Parathyroid adenoma (tissue), 2 donors: ENCODE measurements around the gene HPS4.
"Not testable (repeated sequence)": the region's sequence is repeated elsewhere in the genome, so short reads cannot be mapped to it uniquely, and the experiment has no call there.

Experiments used
- H2AFZ ChIP-seq: fragments of 300-600 bp; sonication (generic); one replicate; pipeline ENCODE4 v1.7.0; 2017; ENCODE audit warnings: antibody characterized with exemption, mild to moderate bottlenecking
- H3K27ac ChIP-seq: fragments of 300-600 bp; sonication (generic); one replicate; pipeline ENCODE4 v1.7.0; 2017
- H3K27me3 ChIP-seq: fragments of 300-600 bp; sonication (generic); one replicate; pipeline ENCODE4 v1.7.0; 2017; ENCODE audit warnings: low read length; ENCODE audit not compliant: control insufficient read depth, insufficient read depth
- H3K36me3 ChIP-seq: fragments of 300-600 bp; sonication (generic); one replicate; pipeline ENCODE4 v1.7.0; 2017; ENCODE audit warnings: low read length; ENCODE audit not compliant: control insufficient read depth, insufficient read depth
- H3K4me1 ChIP-seq: fragments of 300-600 bp; sonication (generic); one replicate; pipeline ENCODE4 v1.7.0; 2017; ENCODE audit warnings: control low read depth
- H3K4me2 ChIP-seq: fragments of 300-600 bp; sonication (generic); one replicate; pipeline ENCODE4 v1.7.0; 2017; ENCODE audit warnings: low read length
- H3K4me3 ChIP-seq: fragments of 300-600 bp; sonication (generic); one replicate; pipeline ENCODE4 v1.7.0; 2017; ENCODE audit warnings: low read depth, low read length
- H3K79me2 ChIP-seq: fragments of 300-600 bp; sonication (generic); one replicate; pipeline ENCODE4 v1.7.0; 2017; ENCODE audit warnings: control low read depth
- H3K9ac ChIP-seq: fragments of 300-600 bp; sonication (generic); one replicate; pipeline ENCODE4 v1.7.0; 2017; ENCODE audit warnings: mild to moderate bottlenecking
- H3K9me3 ChIP-seq: fragments of 300-600 bp; sonication (generic); one replicate; pipeline ENCODE4 v1.7.0; 2017; ENCODE audit warnings: low read length; ENCODE audit not compliant: control insufficient read depth
- CTCF ChIP-seq: fragments of 300-600 bp; sonication (generic); IDR thresholded peaks from one replicate; pipeline ENCODE4 v1.7.0; 2017; ENCODE audit warnings: antibody characterized with exemption, mild to moderate bottlenecking
- donor health status: primary hyperparathyroidism.

HPS4 gene

GRCh38 chr22:26416670-26417276 lies 66.8 kb downstream of the HPS4 start:
- Histone ChIP-seq H2AFZ (no peak overlapping the region), H3K4me1 (no peaks in the 10 kb centered on the region), H3K4me2 (no peak overlapping the region), H3K36me3 (no peaks in the 10 kb centered on the region), H3K79me2 (no peaks in the 10 kb centered on the region), H3K9ac (no peak overlapping the region), H3K4me3 (no peak overlapping the region), H3K27me3 (no peaks in the 10 kb centered on the region), H3K27ac (no peak overlapping the region), H3K9me3 (no peaks in the 10 kb centered on the region)
- no peak for TF ChIP-seq CTCF

GRCh38 chr22:26416256-26416655 lies 67.3 kb downstream of the HPS4 start:
- Histone ChIP-seq H3K27me3 (no peaks in the 10 kb centered on the region), H3K9me3 (no peaks in the 10 kb centered on the region), H3K4me2 (no peak overlapping the region), H3K9ac (no peak overlapping the region), H2AFZ (no peak overlapping the region), H3K4me1 (no peaks in the 10 kb centered on the region), H3K27ac (no peak overlapping the region), H3K79me2 (no peaks in the 10 kb centered on the region), H3K36me3 (no peaks in the 10 kb centered on the region), H3K4me3 (no peak overlapping the region)
- TF ChIP-seq CTCF, result no peak

- H3K36me3 ChIP-seq, result no peaks in the 10 kb centered on the region
- H3K79me2 ChIP-seq, result no peaks in the 10 kb centered on the region
- H3K27me3 ChIP-seq, result no peaks in the 10 kb centered on the region
- H3K9me3 ChIP-seq, result no peaks in the 10 kb centered on the region
- no peak overlapping the region for H3K9ac ChIP-seq
- no peak overlapping the region for H3K4me3 ChIP-seq
- no peak for TF ChIP-seq CTCF
- no peaks in the 10 kb centered on the region for H3K4me1 ChIP-seq
- H3K4me2 ChIP-seq, result no peak overlapping the region
- H2AFZ ChIP-seq, result no peak overlapping the region
- no peak overlapping the region for H3K27ac ChIP-seq
Measured at GRCh38 chr22:26414347-26414746, 69.2 kb downstream of the HPS4 start.

GRCh38 chr22:26410386-26410785 lies 73.2 kb downstream of the HPS4 start:
- Histone ChIP-seq H2AFZ (no peak overlapping the region), H3K4me1 (no peaks in the 10 kb centered on the region), H3K79me2 (no peaks in the 10 kb centered on the region), H3K9me3 (no peaks in the 10 kb centered on the region), H3K36me3 (no peaks in the 10 kb centered on the region), H3K4me2 (no peak overlapping the region), H3K4me3 (no peak overlapping the region), H3K27me3 (no peaks in the 10 kb centered on the region), H3K27ac (no peak overlapping the region), H3K9ac (no peak overlapping the region)
- no peak for TF ChIP-seq CTCF

GRCh38 chr22:26409719-26410335 lies 73.8 kb downstream of the HPS4 start:
- no peaks in the 10 kb centered on the region for H3K27me3 ChIP-seq
- H3K79me2 ChIP-seq, result no peaks in the 10 kb centered on the region
- no peak overlapping the region for H3K27ac ChIP-seq
- TF ChIP-seq CTCF, result no peak
- no peaks in the 10 kb centered on the region for H3K36me3 ChIP-seq
- H3K4me3 ChIP-seq, result no peak overlapping the region
- H2AFZ ChIP-seq, result no peak overlapping the region
- no peaks in the 10 kb centered on the region for H3K4me1 ChIP-seq
- no peak overlapping the region for H3K4me2 ChIP-seq
- H3K9ac ChIP-seq, result no peak overlapping the region
- no peaks in the 10 kb centered on the region for H3K9me3 ChIP-seq

GRCh38 chr22:26408562-26409220 lies 74.9 kb downstream of the HPS4 start:
- H3K27ac ChIP-seq, H3K9me3 ChIP-seq, H3K79me2 ChIP-seq, H3K27me3 ChIP-seq, H3K4me3 ChIP-seq, H3K36me3 ChIP-seq, H2AFZ ChIP-seq, H3K4me1 ChIP-seq, H3K4me2 ChIP-seq, H3K9ac ChIP-seq: not testable (repeated sequence)
